ENCODE measurements around the gene EXOC3.

EXOC3 gene

DNA sequence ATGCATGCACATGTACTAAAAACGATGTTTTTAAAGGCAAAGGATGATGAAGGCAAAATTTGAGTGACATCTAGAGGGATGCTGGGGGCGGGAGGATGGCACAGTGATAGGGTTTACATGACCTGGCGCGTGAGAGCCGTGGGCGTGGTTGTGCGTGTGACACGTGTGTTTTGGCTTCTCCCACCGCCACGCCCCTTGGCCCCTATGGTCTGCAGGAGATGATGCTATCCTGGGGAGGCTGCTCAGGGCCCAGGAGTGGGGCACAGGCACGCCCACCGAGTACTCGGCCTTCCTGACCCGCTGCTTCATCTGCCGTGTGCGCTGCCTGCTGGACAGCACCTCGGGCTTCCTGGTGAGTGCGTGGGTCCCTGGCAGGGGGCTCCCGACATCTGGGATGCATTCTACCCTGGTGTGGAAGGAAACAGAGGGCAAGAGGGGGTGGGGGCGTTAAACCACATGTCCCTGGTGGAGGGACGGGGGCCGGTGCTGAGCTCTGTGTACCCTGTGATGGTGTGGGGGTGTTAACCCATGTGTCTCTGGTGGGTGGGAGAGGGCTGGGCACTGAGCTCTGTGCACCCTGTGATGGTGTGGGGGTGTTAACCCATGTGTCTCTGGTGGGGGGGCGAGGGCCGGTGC lies 19.2 kb upstream of the EXOC3 start:
- H3K27ac ChIP-seq = no peak overlapping the region
- no peaks in the 10 kb centered on the region for H3K36me3 ChIP-seq (replicated peaks)
- in situ Hi-C loops (cut with HindIII; ENCODE audit: low pct_ligation_motif_present, low sequenced_read_pairs) = no loop called here
- TF ChIP-seq, protein P1, sequence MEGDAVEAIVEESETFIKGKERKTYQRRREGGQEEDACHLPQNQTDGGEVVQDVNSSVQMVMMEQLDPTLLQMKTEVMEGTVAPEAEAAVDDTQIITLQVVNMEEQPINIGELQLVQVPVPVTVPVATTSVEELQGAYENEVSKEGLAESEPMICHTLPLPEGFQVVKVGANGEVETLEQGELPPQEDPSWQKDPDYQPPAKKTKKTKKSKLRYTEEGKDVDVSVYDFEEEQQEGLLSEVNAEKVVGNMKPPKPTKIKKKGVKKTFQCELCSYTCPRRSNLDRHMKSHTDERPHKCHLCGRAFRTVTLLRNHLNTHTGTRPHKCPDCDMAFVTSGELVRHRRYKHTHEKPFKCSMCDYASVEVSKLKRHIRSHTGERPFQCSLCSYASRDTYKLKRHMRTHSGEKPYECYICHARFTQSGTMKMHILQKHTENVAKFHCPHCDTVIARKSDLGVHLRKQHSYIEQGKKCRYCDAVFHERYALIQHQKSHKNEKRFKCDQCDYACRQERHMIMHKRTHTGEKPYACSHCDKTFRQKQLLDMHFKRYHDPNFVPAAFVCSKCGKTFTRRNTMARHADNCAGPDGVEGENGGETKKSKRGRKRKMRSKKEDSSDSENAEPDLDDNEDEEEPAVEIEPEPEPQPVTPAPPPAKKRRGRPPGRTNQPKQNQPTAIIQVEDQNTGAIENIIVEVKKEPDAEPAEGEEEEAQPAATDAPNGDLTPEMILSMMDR (IDR thresholded peaks at IDR 0.05; ENCODE audit: low read depth, low read length, missing control alignments) = no peak
- no peak overlapping the region for H3K4me3 ChIP-seq (ENCODE audit: low read depth, low read length)
- H3K27me3 ChIP-seq (replicated peaks) = no peaks in the 10 kb centered on the region
- DNase-seq = no peak

DNA sequence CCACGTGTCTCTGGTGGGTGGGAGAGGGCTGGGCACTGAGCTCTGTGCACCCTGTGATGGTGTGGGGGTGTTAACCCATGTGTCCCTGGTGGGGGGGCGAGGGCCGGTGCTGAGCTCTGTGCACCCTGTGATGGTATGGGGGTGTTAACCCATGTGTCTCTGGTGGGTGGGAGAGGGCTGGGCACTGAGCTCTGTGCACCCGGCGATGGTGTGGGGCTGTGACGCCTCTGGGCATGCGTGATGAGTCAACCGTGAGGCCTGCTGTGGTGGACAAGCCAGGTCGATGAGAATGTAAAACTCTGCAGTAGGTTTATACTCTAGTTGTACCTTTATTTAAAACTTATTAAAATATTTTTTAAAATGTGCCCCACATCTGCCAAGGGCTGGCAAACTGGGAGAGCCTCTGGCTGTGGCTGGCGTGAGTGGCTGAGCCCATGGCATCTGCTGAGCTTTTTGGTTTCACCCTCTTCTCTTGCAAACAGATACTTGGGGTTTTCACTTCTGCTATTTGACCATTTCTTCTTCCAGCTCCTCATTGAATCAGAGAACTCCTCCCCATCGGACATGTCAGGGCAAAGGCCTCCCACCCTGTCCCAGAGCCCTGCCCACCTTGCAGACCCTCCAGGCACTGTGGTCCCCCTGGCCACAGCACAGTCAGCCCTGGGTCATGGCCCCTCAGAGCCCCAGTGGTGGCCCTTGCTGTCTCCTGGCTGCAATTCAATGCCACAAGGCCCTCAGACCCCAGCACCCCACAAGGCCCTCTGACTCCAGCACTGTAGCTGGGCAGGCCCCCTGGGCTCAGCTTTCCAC lies 18.5 kb upstream of the EXOC3 start:
- Histone ChIP-seq H3K27ac (no peak overlapping the region), H3K36me3 (replicated peaks) (no peaks in the 10 kb centered on the region), H3K27me3 (replicated peaks) (no peaks in the 10 kb centered on the region), H3K4me3 (ENCODE audit: low read depth, low read length) (no peak overlapping the region)
- TF ChIP-seq, protein P1 (IDR thresholded peaks at IDR 0.05; ENCODE audit: low read depth, low read length, missing control alignments) = no peak
- in situ Hi-C loops (cut with HindIII; ENCODE audit: low pct_ligation_motif_present, low sequenced_read_pairs) = no loop called here
- no peak for DNase-seq

DNA sequence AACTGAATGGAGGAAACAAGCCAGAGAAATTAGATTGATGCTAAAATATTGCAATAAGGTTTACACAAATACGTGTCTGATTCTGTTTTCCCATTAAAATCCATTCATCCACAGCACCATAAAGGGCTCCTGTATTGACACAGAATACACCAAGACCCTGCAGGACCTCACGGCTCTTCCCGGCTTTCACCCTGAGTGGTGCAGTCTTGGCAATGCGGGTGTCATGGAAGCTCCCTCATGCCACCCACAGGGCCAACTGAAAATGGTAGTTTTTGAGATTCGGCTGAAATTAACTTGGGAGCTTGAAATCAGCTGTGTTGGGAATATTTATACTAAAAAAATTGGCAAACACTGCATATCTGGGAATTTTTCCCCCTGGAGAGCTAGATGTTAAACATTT lies 17.3 kb upstream of the EXOC3 start:
- in situ Hi-C loops (cut with HindIII; ENCODE audit: low pct_ligation_motif_present, low sequenced_read_pairs) = no loop called here
- no peak for DNase-seq

DNA sequence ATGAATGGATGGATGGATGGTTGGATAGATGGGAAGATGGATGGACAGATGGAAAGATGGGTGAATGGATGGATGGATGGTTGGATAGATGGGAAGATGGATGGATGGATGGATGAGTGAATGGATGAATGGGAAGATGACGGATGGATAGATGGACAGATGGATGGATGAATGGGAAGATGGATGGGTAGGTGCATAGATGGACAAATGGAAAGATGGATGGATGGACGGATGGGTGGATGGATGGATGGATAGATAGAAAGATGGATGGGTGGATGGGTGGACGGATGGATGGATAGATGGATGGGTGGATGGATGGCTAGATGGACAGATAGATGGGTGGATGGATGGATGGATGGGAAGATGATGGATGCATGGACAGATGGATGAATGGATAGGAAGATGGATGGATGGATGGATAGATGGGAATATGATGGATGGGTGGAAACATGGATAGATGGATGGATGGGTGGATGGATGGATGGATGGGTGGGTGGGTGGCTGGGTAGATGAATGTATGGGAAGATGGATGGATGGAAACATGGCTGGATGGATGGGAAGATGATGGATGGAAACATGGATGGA lies 16.5 kb upstream of the EXOC3 start:
- DNase-seq = no peak
- H3K27ac ChIP-seq = no peak overlapping the region
- in situ Hi-C loops (cut with HindIII; ENCODE audit: low pct_ligation_motif_present, low sequenced_read_pairs) = no loop called here
- TF ChIP-seq, protein P1 (IDR thresholded peaks at IDR 0.05; ENCODE audit: low read depth, low read length, missing control alignments) = no peak
- no peak overlapping the region for H3K4me3 ChIP-seq (ENCODE audit: low read depth, low read length)
- H3K27me3 ChIP-seq (replicated peaks) = no peaks in the 10 kb centered on the region
- H3K36me3 ChIP-seq (replicated peaks) = no peaks in the 10 kb centered on the region

More for the DNA sequence above, 17.3 kb upstream of the EXOC3 start:
- H3K4me3 ChIP-seq (ENCODE audit: low read depth, low read length) = no peak overlapping the region
- no peak overlapping the region for H3K27ac ChIP-seq
- TF ChIP-seq, protein P1 (IDR thresholded peaks at IDR 0.05; ENCODE audit: low read depth, low read length, missing control alignments) = peak; percentile 50
- no peaks in the 10 kb centered on the region for H3K27me3 ChIP-seq (replicated peaks)
- no peaks in the 10 kb centered on the region for H3K36me3 ChIP-seq (replicated peaks)

DNA sequence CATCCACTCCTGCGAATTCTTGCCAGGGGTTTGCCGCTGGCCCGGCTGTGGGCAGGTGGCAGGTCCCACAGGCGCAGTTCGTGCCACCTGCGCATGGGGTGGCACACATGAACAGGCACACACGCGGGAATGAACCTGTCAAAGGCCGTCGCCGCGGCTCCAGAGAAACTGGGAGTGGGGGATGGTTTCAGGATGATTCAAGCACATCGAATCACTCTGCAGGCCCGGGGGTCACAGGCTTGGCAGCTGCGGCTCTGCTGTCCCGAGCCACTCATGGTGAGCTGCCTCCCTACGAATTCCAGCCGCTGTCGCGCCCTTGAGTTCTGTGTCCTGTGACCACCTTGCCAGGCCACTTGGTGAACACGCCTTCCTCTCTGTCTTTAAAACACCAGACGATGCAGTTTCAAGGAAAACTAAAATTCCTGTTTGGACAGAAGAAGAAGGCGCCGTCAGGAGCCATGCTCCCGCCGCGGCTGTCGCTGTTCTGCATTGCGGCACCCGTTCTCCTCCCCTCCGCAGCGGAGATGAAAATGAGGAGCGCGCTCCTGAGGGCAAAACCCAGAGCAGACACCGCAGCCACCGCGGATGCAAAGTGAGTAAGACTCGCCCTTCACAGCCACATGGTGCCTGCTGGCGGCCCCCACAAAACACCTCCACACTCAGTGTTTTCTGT lies 15.4 kb upstream of the EXOC3 start:
- Histone ChIP-seq H3K4me3 (ENCODE audit: low read depth, low read length) (no peak overlapping the region), H3K36me3 (replicated peaks) (no peaks in the 10 kb centered on the region), H3K27me3 (replicated peaks) (no peaks in the 10 kb centered on the region), H3K27ac (no peak overlapping the region)
- TF ChIP-seq, protein P1 (IDR thresholded peaks at IDR 0.05; ENCODE audit: low read depth, low read length, missing control alignments) = no peak
- no peak for DNase-seq
- in situ Hi-C loops (cut with HindIII; ENCODE audit: low pct_ligation_motif_present, low sequenced_read_pairs) = no loop called here
